Measurements from ENCODE around the gene PAK4.
"Not testable (repeated sequence)": the region's sequence is repeated elsewhere in the genome, so short reads cannot be mapped to it uniquely, and the experiment has no call there.

The PAK4 gene

GRCh38 chr19:39130337-39131254 lies 5.0 kb downstream of the PAK4 start:
- DNase-seq: no peak

- DNase-seq: no peak
These were observed 5.7 kb downstream of the PAK4 start for GRCh38 chr19:39131255-39131755.

- DNase-seq: no peak
These were observed 6.9 kb downstream of the PAK4 start for GRCh38 chr19:39132344-39132969.

DNA sequence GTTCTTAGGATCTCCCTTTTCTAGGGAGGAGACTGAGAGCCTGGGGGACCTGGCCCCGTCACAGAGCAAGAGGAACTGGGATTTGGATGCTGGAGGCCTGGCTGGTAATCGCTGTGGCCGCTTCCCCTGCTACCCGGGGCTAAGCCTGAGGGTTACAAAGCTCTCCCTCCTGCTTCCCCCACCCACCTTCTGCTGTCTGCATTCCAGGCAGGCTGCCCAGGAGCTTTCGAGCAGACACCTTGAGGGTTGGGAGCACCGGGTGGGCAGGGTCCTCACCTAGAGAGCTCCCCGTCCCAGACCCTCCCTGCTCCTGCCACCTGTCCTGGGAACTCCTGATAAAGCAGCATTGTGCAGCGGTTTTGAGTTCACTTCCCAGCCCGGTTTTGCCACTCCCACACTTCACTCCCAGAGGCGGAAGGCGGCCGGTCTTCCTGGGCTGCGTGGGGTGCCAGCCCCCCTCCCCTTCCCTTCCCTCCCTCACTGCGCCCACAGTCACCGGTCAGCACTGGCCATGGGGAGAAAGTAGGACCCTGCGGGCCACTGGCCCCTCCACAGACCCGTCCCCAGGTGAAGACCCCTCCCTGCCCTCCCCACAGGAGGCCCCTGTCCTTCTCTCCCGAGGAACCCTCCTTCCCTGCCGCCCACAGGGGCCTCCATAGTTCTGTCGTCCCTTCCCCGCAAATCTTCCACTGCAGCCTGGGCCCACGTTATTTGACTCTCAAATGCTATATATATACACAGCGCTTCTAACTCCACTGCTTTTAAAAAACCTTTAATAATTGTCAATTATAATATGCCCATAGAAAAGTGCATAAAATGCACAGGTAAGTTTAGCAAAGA lies 8.1 kb downstream of the PAK4 start:
- DNase-seq: no peak

DNA sequence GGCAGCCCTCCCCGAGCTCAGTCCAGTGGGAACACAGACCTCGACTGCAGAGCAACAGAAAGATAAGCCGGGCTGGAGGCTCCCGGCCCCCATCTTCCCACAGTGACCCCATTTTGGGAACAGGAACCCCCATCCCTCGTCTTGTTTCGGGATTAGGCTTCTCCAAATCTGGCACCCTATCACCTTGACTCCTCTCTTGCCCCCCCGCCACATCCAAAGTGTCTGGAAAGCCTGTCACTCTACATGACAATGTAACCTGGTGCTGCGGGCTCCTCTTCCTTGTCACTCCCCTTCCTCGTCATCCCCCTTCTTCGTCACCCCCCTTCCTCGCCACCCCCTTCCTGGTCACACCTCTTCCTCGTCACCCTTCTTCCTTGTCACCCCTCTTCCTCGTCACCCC lies 10.1 kb downstream of the PAK4 start:
- DNase-seq: no peak

GRCh38 chr19:39136225-39136940 lies 10.8 kb downstream of the PAK4 start:
- no peak for DNase-seq

- no peak for DNase-seq
These were observed 11.5 kb downstream of the PAK4 start for GRCh38 chr19:39137131-39137530.

GRCh38 chr19:39138221-39139211 lies 12.9 kb downstream of the PAK4 start:
- DNase-seq: no peak

- no peak for DNase-seq
These were observed 13.8 kb downstream of the PAK4 start for GRCh38 chr19:39139305-39139874.

DNA sequence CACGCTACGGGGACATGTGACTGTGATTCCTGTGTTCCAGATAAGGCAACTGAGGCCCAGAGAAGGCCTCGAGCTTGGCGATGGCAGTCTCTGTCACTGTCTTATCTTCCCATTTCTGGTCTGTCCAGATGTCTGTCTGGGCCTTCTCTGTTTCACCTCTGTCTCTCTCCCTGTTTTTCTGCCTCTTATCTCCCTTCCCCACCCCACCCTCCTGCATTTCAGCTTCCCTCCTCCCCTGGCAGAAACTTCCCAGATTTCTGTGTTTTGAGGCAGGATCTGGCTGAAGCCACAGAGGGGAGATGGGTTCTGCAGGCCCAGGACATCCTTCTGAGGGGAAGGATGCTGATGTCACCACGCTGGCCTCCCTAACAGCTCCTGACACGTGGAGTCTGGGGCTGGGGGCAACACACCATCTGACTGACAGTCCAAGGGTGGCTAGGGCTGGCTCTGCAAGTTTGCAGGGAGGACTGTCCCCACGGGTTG lies 14.4 kb downstream of the PAK4 start:
- DNase-seq: no peak

DNA sequence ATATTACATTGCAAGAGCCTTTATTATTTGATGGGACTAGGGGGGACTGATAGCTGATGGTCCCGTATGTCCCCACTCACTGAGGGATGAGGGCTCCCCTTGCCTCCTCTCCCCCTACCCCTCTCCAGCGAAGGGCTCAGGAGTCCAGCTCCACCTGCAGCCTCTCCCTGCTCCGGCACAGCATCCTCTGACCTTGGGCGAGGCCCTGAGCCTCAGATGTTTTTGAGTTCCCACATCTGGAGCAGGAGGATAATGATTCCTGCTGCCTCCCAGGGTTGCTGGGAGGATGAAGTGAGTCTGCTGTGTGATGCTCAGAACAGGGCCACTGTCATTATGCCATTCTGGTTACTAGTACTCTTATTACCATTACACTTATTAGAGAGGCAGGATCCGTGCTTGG lies 15.0 kb downstream of the PAK4 start:
- no peak for DNase-seq

GRCh38 chr19:39141929-39142328 lies 16.3 kb downstream of the PAK4 start:
- DNase-seq: no peak

- no peak for DNase-seq
These were observed 17.0 kb downstream of the PAK4 start for GRCh38 chr19:39142630-39143029.

DNA sequence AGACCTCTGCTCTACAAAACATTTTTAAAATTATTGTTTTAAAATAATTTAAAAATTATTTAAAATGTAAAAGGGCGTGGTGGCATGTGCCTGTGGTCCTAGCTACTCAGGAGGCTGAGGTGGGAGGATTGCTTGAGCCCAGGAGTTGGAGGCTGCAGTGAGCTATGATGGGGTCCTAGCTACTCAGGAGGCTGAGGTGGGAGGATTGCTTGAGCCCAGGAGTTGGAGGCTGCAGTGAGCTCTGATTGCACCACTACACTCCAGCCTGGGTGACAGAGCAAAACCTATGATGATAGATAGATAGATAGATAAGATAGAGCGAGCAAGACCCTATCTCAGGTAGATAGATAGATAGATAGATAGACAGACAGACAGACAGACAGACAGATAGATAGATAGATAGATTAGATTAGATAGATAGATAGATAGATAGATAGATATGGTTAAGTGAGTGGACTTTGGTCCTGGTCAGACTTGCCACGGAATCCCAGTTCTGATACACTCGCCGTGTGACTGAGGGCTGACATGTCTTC lies 18.2 kb downstream of the PAK4 start:
- not testable (repeated sequence) for DNase-seq

DNA sequence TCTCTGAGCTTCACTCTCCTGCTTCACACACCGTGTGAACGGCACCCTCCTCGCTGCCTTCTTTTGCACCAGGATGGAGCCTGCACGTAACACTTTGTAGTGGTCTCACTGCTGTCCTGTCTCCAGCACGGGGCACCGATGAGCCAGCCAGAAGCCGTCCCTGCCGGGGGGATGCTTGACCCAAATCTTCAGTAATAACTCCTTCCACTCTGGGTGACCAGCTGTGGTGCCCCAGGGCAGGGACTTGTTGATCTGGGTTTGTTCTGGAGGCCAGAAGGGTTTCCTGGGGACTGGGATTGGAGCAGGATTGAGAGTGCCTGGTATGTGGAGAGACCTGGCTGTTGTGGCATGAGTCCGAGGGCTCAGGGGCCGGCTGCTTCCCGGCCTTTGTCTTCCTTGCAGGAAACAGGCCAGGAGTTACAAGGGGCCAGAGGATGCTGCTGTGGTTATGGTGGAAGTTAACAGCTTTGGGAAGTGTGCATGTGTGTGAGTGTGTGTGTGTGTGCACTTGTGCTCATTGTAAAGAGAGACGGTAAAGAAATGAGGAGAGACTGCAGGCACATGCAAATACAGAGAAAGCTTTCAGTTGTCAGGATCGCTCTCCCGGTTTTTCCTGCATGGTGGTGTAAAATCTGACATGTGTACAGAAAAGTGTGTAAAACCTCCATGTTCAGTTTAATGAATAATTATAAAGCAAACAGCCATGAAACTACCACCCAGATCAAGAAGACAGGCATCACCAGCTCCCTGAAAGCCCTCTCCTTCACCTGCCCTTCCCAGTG lies 18.9 kb downstream of the PAK4 start:
- no peak for DNase-seq

- DNase-seq: no peak
These were observed 19.8 kb downstream of the PAK4 start for GRCh38 chr19:39145180-39145953.

DNA sequence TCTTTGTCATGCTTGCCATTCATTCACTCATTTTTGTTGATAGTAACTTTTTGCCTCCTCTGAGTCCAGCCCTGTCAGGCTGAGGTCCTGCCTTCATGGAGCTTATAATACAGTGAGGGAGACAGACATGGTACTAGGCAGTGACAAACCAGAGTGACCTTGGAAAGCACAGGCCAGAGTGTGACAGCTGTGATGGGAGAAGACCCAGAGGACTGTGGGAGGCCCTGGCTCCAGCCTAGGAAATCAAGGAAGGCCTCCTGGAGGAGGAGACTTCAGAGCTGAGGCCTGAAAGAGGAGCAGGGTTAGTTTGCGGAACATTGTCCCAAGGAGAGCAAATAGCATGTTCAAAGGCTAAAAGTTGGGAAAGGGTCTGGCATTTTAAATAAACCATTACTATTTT lies 20.5 kb downstream of the PAK4 start:
- DNase-seq: no peak

- no peak for DNase-seq
These were observed 21.3 kb downstream of the PAK4 start for GRCh38 chr19:39146686-39147450.

Measured in T-helper 2 cell (primary cell).